GM19240 (cell line): ENCODE measurements around the gene CRK.

ENCODE experiments used
- DNase-seq: peaks from one replicate; pipeline ENCODE4 v3.0.0; 2011; ENCODE audit warnings: low spot score; ENCODE audit not compliant: insufficient read length

Gene CRK

GRCh38 chr17:1455797-1456599 is at the start of gene CRK:
Gene CRK (minus strand): TSS chr17:1456232. CDS start chr17:1456117, 115 bp downstream.
- peak; percentile 97 for DNase-seq

DNA sequence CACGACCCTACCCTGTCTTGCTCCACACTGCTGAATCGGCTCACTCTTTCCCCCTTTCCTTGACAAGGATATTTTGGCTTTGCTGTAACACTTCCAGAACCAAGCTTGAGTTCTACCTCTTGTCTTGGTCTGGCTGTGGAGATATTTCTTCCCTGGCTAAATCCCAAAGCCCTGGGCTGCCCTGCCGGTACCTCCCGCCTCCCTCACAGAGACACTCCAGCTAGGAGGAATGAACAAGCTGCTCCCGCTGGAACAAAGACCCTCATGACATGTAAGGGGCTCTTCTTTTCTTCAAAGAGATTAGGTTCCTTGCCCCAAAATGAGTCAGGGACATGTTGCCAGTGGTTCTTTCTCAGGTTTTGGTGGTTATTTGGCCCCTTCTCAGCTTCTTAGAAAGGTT is 49.6 kb upstream of the CRK start:
- DNase-seq, result no peak

GRCh38 chr17:1504866-1505265 is 48.8 kb upstream of the CRK start:
- no peak for DNase-seq

GRCh38 chr17:1503699-1504098 is 47.7 kb upstream of the CRK start:
- DNase-seq, result no peak

GRCh38 chr17:1498869-1499268 is 42.8 kb upstream of the CRK start:
- no peak for DNase-seq

DNA sequence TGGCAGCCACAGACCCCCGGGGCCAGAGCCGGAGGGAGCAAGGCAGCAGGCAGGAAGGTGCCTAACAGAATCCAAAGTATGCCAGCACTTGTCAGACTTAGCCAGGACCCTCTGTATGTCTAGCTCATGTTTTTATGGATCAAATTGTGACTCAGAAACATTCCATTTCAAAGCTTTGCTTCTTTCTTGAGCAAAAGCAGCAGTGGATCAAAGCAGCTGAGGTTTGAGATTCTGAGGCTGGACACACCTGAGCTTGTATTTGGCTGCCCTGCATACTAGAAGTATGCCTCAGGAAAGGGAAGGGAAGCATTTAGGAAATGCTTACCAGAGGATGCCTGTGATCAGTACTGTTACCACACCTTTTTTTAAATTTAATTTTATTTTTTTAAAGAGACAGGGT is 42.2 kb upstream of the CRK start:
- no peak for DNase-seq

GRCh38 chr17:1497831-1498230 is 41.8 kb upstream of the CRK start:
- no peak for DNase-seq

DNA sequence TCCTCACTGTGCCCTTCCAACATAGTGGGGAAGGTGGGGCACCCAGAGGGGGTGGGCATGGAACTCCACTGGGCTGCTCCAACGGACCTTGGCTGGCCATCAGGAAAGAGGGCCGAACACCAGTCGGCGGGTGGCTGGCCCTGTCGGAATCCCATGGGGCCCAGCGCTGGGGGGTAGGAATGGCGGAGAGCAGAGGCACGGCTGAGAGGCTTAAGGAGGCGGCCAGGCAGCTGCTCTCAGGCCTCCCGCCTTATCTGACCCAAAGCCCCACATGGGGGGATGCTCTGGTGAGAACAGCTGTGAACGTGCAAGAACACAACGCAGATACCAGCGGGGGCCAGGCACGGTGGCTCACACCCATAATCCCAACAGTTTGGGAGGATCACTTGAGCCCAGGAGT is 40.8 kb upstream of the CRK start:
- no peak for DNase-seq

DNA sequence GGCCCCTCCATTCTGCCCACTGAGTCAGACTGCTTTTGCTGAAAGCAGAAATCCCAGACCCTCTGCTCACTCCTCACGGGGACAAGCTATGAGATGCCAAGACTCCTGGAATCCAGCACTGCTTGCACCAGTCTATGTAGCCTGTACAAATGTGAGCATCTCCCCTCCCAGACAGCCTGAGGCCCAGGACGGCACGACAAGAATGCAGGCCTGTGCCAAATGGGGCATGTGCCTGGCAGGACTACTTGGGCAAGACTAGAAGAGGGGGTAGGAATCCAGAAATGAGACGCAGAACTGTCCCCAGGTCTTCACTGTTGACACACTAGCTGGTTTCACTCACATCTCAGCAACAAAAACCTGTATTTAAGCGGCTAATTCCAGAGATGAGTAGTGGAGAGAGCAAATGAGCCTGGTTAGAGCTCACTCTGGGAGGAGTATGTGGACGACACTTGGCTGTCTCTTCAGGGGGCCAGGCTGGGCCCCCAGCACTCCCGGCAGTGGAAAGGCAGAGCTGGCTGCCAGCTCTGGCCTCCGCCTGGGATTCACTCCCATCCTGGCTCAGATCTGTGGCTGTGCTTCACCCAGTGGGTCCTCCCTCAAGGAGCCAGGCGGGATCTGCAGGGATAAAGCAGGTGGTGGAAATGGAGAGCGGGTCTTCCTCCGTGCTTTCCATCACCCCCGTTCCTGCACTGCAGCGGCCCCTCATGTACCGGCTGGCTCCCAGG is 39.4 kb upstream of the CRK start:
- no peak for DNase-seq

DNA sequence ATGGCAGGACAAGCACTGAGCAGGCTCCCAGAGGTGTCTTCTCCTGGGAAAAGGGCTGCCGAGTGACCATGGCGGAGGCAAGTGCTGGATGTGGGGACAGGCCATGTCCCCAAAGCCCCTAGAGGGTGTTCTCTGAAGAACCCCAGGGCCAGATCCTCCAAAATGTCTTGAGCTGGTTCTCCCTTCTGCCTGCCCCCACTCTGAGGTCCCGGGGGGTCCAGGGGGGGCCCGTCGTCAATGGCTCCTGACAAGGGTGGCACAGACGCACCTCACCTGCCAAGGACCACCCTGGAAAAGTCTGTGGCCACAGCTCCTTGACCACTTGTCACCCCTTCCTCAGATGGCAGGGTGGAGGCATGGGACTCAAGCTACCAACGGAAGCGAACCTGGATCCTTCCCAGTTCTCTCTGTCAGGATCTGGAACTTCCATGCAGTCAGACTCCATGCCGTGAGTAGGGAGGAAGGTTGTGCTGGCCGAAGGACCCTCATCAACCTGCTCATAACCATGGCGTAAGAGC is 38.8 kb upstream of the CRK start:
- DNase-seq, result no peak

DNA sequence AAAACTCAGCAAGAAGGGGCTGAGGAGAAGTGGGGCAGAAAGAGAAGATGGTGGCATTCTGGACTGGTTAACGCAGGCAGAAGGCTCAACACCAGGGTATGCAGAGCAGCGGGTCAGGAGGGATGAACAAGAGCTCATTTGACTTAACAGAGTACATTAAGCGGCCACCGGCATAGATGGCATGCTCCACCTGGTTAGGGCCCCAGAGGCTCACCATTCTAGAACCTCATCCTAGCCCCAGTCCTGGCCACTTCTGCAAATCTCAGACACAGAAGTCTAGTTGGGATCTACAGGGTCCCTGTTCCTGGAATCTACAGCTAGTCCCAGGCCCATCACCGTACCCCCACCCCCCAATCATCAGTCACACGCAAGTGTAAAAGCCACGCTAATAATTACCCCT is 38.2 kb upstream of the CRK start:
- DNase-seq, result no peak

GRCh38 chr17:1493291-1493980 is 37.4 kb upstream of the CRK start:
- DNase-seq, result no peak

- no peak for DNase-seq
Observed at GRCh38 chr17:1492249-1493206, 36.5 kb upstream of the CRK start, which contains the start of gene MYO1C. Gene MYO1C (minus strand): TSS chr17:1492686. CDS start chr17:1492487, 199 bp downstream.

DNA sequence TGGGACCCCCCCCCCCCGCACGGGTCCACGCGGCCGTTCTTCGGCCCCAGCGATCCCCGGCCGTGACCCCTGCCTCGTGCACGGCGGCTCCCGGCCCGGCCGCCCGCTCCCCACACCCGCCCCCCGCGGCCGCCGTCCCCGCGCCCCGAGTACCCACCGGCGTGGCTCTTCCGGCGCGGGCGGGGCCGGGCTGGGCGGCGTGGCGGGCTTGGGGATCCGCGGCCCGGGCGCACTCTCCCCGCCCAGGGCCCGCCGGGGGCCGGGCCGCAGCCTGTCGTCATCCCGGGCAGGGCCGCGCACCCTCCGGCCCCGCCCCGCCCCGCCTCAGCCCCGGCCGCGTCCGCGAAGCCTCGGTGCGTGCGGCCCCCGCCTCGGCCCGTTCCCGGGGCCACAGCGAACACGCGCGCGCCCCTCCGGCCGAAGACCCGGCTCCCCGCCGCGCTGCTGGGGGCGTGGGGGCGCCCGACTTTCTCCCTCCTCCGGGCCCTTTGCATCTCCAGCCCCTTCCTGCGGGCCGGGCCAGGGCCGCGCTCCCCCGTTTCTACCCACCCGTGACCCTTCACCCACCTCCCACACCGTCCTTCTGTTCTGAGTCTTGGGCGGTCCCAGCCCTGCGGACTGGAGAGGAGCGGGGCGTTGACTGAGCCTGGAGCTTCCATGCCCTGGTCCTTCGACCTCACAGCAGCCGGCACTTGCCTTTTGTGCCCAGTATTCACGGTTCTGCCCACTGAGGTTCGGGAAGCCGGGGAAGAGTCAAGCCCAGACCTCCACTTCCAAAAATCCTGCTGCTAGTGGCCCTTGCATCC is 35.6 kb upstream of the CRK start:
- peak; percentile 82 for DNase-seq

- DNase-seq, result peak; percentile 83
Observed at GRCh38 chr17:1490643-1491442, 34.8 kb upstream of the CRK start.

GRCh38 chr17:1488826-1489270 is 32.8 kb upstream of the CRK start:
- DNase-seq, result no peak

DNA sequence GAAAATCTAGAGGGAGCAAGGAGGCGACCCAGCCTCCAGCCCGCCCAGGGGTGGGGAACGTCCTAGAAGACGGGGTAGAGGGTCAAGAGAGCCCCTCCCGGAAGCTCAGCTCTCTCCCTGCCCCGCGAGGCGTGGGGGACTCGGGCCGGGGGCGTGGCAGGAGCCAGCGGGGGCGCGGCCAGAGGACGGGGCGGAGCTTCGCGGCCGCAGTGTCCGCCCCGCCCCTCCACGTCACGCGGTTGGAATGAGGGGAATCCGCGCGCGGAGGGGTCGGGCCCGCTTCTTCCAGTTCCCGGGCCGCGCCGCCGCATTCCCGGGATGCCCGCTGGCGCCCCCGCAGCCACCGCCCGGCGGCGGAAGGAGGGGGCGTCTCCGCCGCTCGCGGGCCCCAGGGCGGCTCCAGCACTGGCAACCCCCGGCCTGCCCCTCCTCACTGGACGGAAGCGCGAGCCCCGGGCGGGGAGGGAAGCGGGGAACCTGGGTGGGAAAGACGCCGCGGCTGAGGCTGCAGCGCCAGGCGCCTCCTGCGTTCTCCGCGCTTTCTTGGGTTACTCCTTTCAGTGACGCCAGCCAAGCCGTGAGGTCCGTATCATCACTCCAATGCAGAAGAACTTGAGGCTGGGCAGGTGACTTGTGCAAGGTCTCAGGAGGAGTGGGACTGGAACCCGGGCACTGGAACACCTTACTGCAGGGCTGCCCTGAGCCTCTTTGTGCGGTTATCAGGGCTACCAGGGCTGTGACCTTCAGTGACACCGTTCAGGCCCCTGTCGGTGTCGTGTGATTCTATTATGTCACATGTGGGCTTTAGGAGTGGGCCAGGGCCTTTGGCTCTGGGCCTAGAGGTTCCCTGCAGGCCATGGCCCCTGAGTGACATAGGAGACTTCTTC is 32.1 kb upstream of the CRK start:
- DNase-seq, result peak; percentile 67
